ENCODE measurements around the gene ALKBH4.
"Not testable (repeated sequence)": the region's sequence is repeated elsewhere in the genome, so short reads cannot be mapped to it uniquely, and the experiment has no call there.

Gene ALKBH4

GRCh38 chr7:102464577-102465280 is at the start of gene ALKBH4, which contains the start of gene LRWD1:
Gene ALKBH4, minus strand, starts transcription at chr7:102464863. Its CDS starts 27 bp downstream, at chr7:102464836.
Gene LRWD1, plus strand, starts transcription at chr7:102464984. Its CDS starts 97 bp downstream, at chr7:102465081.
- DNase-seq (ENCODE audit: low read depth in 3 of 3): peak; percentile 88 to 95 (median 89)

DNA sequence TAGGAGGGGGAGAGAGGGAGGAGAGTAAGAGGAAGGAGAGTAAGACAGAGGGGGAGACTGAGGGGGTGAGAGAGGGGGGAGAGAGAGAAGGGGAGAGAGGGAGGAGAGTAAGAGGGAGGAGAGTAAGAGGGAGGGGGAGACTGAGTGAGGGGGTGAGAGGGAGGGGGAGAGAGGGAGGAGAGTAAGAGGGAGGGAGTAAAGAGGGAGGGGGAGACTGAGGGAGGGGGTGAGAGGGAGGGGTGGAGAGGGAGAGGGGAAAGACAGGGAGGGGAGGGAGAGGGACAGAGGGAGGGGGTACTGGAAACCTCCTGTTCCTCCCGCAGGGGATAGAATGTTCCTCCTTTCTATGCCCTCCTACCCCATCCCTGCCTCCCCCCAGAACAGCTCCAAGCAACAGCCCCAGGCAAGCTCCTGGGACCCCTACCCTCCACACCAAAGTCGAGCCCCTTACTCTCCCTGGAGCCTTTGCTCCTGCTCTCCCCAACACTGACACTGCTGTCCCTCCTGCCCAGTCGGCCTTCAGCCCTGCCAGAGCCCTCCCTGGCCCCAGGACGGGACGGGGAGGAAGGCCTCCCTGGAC is 48.1 kb upstream of the ALKBH4 start:
- not testable (repeated sequence) for DNase-seq (ENCODE audit: low read depth in 3 of 3)

DNA sequence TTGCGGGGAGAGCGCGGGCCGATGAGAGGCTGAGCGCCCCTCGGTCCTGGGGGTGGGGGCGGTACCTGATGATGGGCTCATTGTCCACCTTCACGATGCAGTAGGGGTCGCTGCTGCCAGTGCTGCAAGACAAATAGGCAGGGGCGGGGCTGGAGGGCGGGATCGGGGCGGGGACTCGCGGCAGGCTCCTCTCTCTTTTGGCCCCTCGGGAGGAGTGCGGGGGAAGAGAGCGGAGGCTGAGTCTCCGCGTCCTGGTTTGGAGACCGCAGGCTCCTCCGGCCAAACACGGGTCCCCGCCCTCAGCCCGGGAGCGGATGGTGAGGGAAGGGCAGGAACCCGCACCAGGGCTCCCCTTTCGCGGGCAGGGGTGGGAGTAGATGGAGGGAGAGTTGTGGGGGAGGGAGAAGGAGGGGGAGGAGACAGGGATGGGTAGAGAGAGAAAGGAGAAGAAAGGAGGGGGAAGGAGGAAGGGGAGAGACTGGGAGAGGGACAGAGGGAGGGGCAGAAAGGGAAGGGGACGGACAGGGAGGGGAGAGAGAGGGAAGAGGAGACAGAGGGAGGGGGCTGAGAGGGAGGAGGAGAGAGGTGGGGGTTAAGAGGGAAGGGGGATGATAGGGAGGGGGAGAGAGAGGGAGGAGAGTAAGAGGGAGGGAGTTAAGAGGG is 47.3 kb upstream of the ALKBH4 start:
- not testable (repeated sequence) for DNase-seq (ENCODE audit: low read depth in 3 of 3)

DNA sequence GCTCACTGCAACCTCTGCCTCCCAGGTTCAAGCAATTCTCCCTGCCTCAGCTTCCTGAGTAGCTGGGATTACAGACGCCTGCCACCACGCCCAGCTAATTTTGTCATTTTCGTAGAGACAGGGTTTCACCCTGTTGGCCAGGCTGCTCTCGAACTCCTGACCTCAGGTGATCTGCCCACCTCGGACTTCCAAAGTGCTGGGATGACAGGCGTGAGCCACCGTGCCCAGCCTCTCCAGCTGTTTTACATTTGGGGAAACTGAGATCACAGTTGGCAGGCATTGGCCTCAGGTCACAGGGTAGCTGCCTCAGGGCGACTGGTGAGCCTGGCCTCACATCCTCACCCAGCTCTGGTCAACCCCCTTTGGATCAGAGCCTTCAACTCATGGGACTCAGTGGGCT is 45.9 kb upstream of the ALKBH4 start:
- not testable (repeated sequence) for DNase-seq (ENCODE audit: low read depth in 3 of 3)

DNA sequence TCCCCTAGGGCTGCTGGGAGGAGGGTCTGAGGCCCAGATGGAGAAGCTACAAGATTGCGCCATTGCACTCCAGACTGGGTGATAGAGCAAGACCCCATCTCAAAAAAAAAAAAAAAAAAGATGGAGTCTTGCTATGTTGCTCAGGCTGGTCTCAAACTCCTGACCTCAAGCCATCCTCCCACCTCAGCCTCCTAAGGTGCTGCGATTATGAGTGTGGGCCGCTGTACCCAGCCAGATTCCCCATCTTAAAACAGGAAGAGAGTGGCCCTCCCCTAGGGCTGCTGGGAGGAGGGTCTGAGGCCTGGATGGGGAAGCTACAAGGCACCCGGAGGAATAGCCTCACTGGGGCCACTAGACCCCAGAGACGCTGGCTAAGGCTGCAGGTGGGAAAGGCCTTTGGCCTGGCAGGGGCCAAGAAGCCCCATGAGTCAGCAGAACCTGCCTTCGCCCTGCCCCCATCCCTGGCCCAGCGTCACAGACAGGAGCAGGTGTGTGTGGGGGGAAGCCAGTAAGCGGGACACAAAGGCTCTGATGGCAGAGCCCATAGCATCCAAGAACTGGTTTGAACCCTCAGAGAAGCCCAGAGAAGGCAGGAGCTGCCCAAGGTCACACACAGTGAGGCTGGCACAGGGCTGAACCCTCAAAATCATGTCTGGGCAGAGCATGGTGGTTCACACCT is 42.9 kb upstream of the ALKBH4 start:
- DNase-seq (ENCODE audit: low read depth in 3 of 3): not testable (repeated sequence)

GRCh38 chr7:102505298-102506185 is 40.9 kb upstream of the ALKBH4 start:
- not testable (repeated sequence) for DNase-seq (ENCODE audit: low read depth in 3 of 3)

GRCh38 chr7:102503141-102503540 is 38.5 kb upstream of the ALKBH4 start:
- DNase-seq (ENCODE audit: low read depth in 3 of 3): not testable (repeated sequence)

GRCh38 chr7:102498321-102498720 is 33.7 kb upstream of the ALKBH4 start:
- DNase-seq (ENCODE audit: low read depth in 3 of 3): not testable (repeated sequence)

DNA sequence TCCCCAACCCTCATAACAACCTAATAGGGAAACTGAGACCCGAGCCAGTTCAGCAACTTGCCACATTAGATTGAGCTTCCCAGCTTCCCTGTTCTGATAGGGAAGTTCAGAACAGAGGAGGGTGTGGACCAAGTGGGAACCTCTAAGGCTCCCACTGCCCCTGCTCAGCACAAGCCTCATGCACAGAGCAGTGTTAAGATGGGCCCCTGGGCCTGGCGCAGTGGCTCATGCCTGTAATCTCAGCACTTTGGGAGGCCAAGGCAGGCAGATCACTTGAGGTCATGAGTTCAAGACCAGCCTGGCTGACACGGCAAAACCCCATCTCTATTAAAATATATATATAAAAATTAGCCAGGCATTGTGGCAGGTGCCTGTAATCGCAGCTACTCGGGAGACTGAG is 32.6 kb upstream of the ALKBH4 start:
- not testable (repeated sequence) for DNase-seq (ENCODE audit: low read depth in 3 of 3)

DNA sequence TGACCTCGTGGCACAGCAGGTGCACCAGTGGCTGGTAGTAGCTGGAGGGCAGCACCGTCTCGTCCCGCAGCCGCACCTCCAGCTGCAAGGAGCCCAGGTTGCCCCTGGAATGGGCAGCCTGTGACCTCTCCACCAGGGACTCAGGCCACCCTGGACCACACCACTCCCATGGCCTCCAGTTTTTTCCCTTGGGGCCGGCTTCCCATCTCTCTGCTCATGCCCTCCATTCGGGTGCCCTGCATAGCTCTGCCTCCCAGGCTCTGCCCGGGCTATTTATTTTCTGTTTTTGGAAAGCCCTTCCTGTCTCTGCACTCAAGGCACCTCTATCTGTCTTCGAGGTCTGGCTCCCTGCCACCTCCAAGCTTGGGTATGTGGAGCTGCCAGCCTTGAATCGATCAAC is 32.2 kb upstream of the ALKBH4 start:
- not testable (repeated sequence) for DNase-seq (ENCODE audit: low read depth in 3 of 3)

- not testable (repeated sequence) for DNase-seq (ENCODE audit: low read depth in 3 of 3)
Observed at GRCh38 chr7:102494473-102495149, 29.9 kb upstream of the ALKBH4 start.

- DNase-seq (ENCODE audit: low read depth in 3 of 3): not testable (repeated sequence)
Observed at GRCh38 chr7:102494026-102494425, 29.4 kb upstream of the ALKBH4 start.

DNA sequence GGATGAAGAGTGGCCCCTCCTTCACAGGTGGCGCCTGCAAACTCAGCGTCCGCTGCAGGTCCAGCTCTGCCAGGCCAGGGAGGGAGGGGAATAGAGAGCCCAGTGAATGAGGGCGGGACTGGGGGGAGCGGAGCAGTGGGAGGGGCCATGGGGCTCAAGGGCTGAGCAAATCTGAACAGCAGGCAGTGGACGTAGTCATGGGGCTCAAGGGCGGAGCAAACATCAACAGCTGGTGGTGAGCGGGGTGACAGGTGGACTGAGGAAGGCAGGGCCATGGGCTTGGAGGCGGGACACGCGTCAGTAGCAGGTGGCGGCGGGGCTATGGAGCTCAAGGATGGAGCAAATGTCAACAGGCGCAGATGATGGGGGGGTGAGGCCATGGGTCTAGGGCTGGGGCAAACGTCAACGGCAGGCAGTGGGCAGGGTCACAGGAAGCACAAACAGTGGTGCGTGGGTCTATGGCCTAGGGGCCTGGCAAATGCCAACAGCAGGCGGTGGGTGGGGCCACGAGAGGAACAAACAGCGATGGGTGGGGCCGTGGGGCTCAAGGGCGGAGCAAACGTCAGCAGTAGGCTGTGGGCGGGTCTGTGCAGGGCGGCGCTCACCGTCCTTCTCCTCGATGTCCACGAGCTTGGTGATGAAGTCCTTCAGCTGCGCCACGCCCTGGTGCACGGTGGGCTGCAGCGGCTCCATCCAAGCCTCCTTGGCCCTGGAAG is 28.7 kb upstream of the ALKBH4 start:
- DNase-seq (ENCODE audit: low read depth in 3 of 3): not testable (repeated sequence)

- DNase-seq (ENCODE audit: low read depth in 3 of 3): not testable (repeated sequence)
Observed at GRCh38 chr7:102490529-102491075, 25.9 kb upstream of the ALKBH4 start.

GRCh38 chr7:102484317-102484716 is 19.7 kb upstream of the ALKBH4 start:
- not testable (repeated sequence) for DNase-seq (ENCODE audit: low read depth in 3 of 3)

DNA sequence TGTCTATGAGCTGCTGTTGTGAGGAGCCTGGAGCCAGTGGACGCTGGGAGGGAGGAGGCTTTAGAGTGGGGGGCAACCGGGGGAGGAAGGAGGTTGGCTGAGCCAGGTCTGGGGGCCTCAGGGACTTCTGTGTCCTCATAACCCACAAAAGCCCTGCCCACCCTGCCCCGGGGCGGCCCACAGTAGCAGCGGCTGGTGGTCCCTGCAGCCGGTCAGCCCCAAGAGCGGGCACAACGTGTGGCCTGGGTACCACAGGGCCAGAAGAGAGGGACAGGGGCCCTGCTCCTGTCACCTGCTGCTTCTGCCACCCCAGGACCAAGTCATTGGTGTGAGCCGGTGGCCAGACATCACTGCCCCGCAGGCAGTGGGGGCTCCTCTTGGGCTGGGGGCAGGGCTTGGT is 17.3 kb upstream of the ALKBH4 start:
- DNase-seq (ENCODE audit: low read depth in 3 of 3): not testable (repeated sequence)

GRCh38 chr7:102479982-102480637 is 15.4 kb upstream of the ALKBH4 start:
- DNase-seq (ENCODE audit: low read depth in 3 of 3): not testable (repeated sequence)

DNA sequence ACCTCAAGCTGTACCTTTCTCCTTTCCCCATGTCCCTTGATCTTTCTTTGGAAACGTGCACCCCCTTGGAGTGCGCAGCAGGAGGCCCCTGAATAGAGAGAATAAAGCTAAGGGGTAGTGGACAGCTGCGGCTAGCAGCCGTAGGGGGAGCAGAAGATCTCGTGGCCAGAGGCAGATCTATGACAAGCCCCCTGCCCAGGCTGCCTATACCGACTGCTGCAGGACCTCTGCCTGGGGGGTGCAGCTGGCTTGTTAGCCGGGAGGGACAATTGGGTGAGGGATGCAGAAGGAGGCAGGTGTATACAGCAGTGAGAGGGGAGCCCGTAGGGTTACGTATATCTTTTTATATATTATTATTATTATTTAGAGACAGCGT is 14.5 kb upstream of the ALKBH4 start:
- not testable (repeated sequence) for DNase-seq (ENCODE audit: low read depth in 3 of 3)
